ENCODE measurements around the gene THSD7B. TPM values are rescaled to one million over a fixed set of nuclear protein-coding genes. Genes with fewer than 3 reads are reported as not detected.
"Not testable (repeated sequence)": the region's sequence is repeated elsewhere in the genome, so short reads cannot be mapped to it uniquely, and the experiment has no call there.

Gene THSD7B
- total RNA-seq, 6 donors from 2014 or later = 0.47 TPM; not detected in 5

GRCh38 chr2:137298377-137298776 is 533.0 kb downstream of the THSD7B start:
- no peak for ATAC-seq (ENCODE audit: low FRiP score in 2 of 2)
- H3K27ac ChIP-seq = no peak overlapping the region
- H3K36me3 ChIP-seq = no peaks in the 10 kb centered on the region
- DNase-seq = no peak
- 85 to 93% methylated on average over 3 of the region's 3 CpGs for WGBS, 2 donors
- TF ChIP-seq EP300 (IDR thresholded peaks at IDR 0.05) (no peak), CTCF (IDR thresholded peaks at IDR 0.05) (no peak), POLR2A (IDR thresholded peaks at IDR 0.05) (no peak), POLR2AphosphoS5 (IDR thresholded peaks at IDR 0.05) (no peak)
- peaks cover 0 to 6% (median 2%) of the 10 kb centered on the region in 4 donors for H3K9me3 ChIP-seq
- no peaks in the 10 kb centered on the region for H3K27me3 ChIP-seq
- no peak overlapping the region for H3K4me3 ChIP-seq
- H3K4me1 ChIP-seq = no peaks in the 10 kb centered on the region

- no peaks in the 10 kb centered on the region for H3K4me1 ChIP-seq
- no peak overlapping the region for H3K27ac ChIP-seq
- no peak overlapping the region for H3K4me3 ChIP-seq
- no peak for ATAC-seq (ENCODE audit: low FRiP score in 2 of 2)
- no peaks in the 10 kb centered on the region for H3K36me3 ChIP-seq
- WGBS, 2 donors = 67% methylated on average over 2 of the region's 2 CpGs
- no peak for DNase-seq
- H3K27me3 ChIP-seq = no peaks in the 10 kb centered on the region
- no peak for TF ChIP-seq POLR2AphosphoS5 (IDR thresholded peaks at IDR 0.05)
- TF ChIP-seq EP300 (IDR thresholded peaks at IDR 0.05) = no peak
- no peak for TF ChIP-seq POLR2A (IDR thresholded peaks at IDR 0.05)
- TF ChIP-seq CTCF (IDR thresholded peaks at IDR 0.05) = no peak
- H3K9me3 ChIP-seq = peaks cover 0 to 6% (median 2%) of the 10 kb centered on the region in 4 donors
Observed at GRCh38 chr2:137300987-137301386, 535.6 kb downstream of the THSD7B start.

GRCh38 chr2:137302957-137303356 is 537.6 kb downstream of the THSD7B start:
- no peak overlapping the region for H3K27ac ChIP-seq
- ATAC-seq (ENCODE audit: low FRiP score in 2 of 2) (no peak), DNase-seq (no peak)
- WGBS, 2 donors = 61 to 65% methylated on average over 3 of the region's 3 CpGs
- H3K9me3 ChIP-seq = peaks cover 0 to 6% (median 2%) of the 10 kb centered on the region in 4 donors
- H3K27me3 ChIP-seq = no peaks in the 10 kb centered on the region
- no peaks in the 10 kb centered on the region for H3K4me1 ChIP-seq
- no peaks in the 10 kb centered on the region for H3K36me3 ChIP-seq
- TF ChIP-seq EP300 (IDR thresholded peaks at IDR 0.05) (no peak), POLR2A (IDR thresholded peaks at IDR 0.05) (no peak), CTCF (IDR thresholded peaks at IDR 0.05) (no peak), POLR2AphosphoS5 (IDR thresholded peaks at IDR 0.05) (no peak)
- H3K4me3 ChIP-seq = no peak overlapping the region

GRCh38 chr2:137316075-137316474 is 550.7 kb downstream of the THSD7B start:
- Histone ChIP-seq H3K4me1 (no peaks in the 10 kb centered on the region), H3K36me3 (no peaks in the 10 kb centered on the region), H3K27me3 (no peaks in the 10 kb centered on the region), H3K27ac (no peak overlapping the region), H3K9me3 (no peaks in the 10 kb centered on the region), H3K4me3 (no peak overlapping the region)
- WGBS, 2 donors = 88 to 91% methylated on average over 4 of the region's 4 CpGs
- no peak for TF ChIP-seq CTCF (IDR thresholded peaks at IDR 0.05)
- TF ChIP-seq POLR2AphosphoS5 (IDR thresholded peaks at IDR 0.05) = no peak
- no peak for TF ChIP-seq EP300 (IDR thresholded peaks at IDR 0.05)
- no peak for TF ChIP-seq POLR2A (IDR thresholded peaks at IDR 0.05)
- DNase-seq = no peak
- no peak for ATAC-seq (ENCODE audit: low FRiP score in 2 of 2)

GRCh38 chr2:137321566-137321965 is 556.2 kb downstream of the THSD7B start:
- TF ChIP-seq POLR2A (IDR thresholded peaks at IDR 0.05) (no peak), POLR2AphosphoS5 (IDR thresholded peaks at IDR 0.05) (no peak), EP300 (IDR thresholded peaks at IDR 0.05) (no peak), CTCF (IDR thresholded peaks at IDR 0.05) (no peak)
- Histone ChIP-seq H3K9me3 (no peaks in the 10 kb centered on the region), H3K27ac (no peak overlapping the region), H3K4me3 (no peak overlapping the region), H3K36me3 (no peaks in the 10 kb centered on the region), H3K27me3 (no peaks in the 10 kb centered on the region), H3K4me1 (no peaks in the 10 kb centered on the region)
- 18 to 29% methylated on average over 1 of the region's 1 CpG for WGBS, 2 donors
- ATAC-seq (ENCODE audit: low FRiP score in 2 of 2) = no peak
- no peak for DNase-seq

- H3K4me1 ChIP-seq; H3K4me3 ChIP-seq; H3K27ac ChIP-seq; H3K27me3 ChIP-seq; H3K36me3 ChIP-seq; ATAC-seq (ENCODE audit: low FRiP score in 2 of 2); H3K9me3 ChIP-seq: not testable (repeated sequence)
- DNase-seq = peak in 1 of 2 donors; percentile 70
- WGBS, 2 donors = 92 to 99% methylated on average over 11 to 14 of the region's 25 CpGs
Observed at GRCh38 chr2:137331562-137331961, 566.2 kb downstream of the THSD7B start.

Data from upper lobe of left lung (tissue), 6 donors.